Lower leg skin (tissue), 3 donors: Measurements from ENCODE around the gene B3GNT9.

Source experiments
- POLR2A ChIP-seq, 2 donors: fragments of 450-650 bp; IDR thresholded peaks; one replicate each; pipeline ENCODE4 v1.6.1; 2016 to 2017; ENCODE audit warnings: antibody characterized with exemption in 2 of 2, mild to moderate bottlenecking in 1 of 2, moderate library complexity in 1 of 2
- TF ChIP-seq, protein P1 (sequence below), 3 donors: fragments of 450-650 bp; IDR thresholded peaks; one replicate each; pipeline ENCODE4 v1.5.1; 2016; ENCODE audit warnings: antibody characterized with exemption in 3 of 3, mild to moderate bottlenecking in 3 of 3, moderate library complexity in 2 of 3

DNA sequence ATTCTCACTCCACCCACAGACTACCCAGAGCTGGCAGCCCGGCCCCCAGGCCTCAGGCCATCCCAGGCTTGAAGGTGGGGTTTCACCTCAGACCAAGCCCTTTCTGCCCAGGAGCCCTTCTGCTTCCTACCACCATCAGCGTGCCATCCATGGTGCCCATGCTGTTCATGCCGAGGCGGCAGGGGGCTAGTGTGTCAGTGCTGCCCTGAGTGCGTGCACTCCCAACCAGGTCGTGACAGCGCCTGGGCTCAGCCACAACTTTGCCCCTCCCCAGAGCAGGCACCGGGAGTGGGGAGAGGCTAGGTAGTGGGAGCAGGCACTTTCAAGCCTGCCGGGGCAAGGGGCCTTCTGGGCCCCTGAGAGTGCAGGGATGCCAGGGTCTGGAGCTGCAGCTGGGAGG, 8.5 kb downstream of the B3GNT9 start:
- TF ChIP-seq, protein P1, sequence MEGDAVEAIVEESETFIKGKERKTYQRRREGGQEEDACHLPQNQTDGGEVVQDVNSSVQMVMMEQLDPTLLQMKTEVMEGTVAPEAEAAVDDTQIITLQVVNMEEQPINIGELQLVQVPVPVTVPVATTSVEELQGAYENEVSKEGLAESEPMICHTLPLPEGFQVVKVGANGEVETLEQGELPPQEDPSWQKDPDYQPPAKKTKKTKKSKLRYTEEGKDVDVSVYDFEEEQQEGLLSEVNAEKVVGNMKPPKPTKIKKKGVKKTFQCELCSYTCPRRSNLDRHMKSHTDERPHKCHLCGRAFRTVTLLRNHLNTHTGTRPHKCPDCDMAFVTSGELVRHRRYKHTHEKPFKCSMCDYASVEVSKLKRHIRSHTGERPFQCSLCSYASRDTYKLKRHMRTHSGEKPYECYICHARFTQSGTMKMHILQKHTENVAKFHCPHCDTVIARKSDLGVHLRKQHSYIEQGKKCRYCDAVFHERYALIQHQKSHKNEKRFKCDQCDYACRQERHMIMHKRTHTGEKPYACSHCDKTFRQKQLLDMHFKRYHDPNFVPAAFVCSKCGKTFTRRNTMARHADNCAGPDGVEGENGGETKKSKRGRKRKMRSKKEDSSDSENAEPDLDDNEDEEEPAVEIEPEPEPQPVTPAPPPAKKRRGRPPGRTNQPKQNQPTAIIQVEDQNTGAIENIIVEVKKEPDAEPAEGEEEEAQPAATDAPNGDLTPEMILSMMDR (IDR thresholded peaks at IDR 0.05), result no peak
- no peak for TF ChIP-seq POLR2A (IDR thresholded peaks at IDR 0.05)
